Calu3 (cell line): ENCODE measurements around the gene SAMD4A. TPM values are rescaled to one million over a fixed set of nuclear protein-coding genes. Genes with fewer than 3 reads are reported as not detected.

Experiments
- BruUV-seq: library from RNA; stranded (reverse); fragments of 400-500 nt; replicated peaks from 2 replicates; lab custom pipeline; 2021; lab: Mats Ljungman, UMichigan
- CTCF ChIA-PET: fragments of 300-600 bp; sonication (Branson Sonifier 250); formaldehyde crosslinking; loops from one replicate; lab custom pipeline; 2022; ENCODE audit warnings: antibody characterized with exemption; lab: Charles Lee
- DNase-seq: peaks from one replicate; pipeline ENCODE4 v3.0.0; 2022
- H3K27ac Mint-ChIP-seq: one replicate; pipeline ENCODE4 v1.8.0; 2022; ENCODE audit warnings: mixed read lengths; ENCODE audit not compliant: unreplicated experiment
- H3K27me3 Mint-ChIP-seq: one replicate; pipeline ENCODE4 v1.8.0; 2022; ENCODE audit warnings: mixed read lengths; ENCODE audit not compliant: unreplicated experiment
- H3K36me3 Mint-ChIP-seq: one replicate; pipeline ENCODE4 v1.8.0; 2022; ENCODE audit warnings: mild to moderate bottlenecking, moderate library complexity, mixed read lengths; ENCODE audit not compliant: insufficient read depth, unreplicated experiment
- H3K4me1 Mint-ChIP-seq: one replicate; pipeline ENCODE4 v1.8.0; 2022; ENCODE audit warnings: mild to moderate bottlenecking, low read depth, mixed read lengths; ENCODE audit not compliant: unreplicated experiment
- H3K4me3 Mint-ChIP-seq: one replicate; pipeline ENCODE4 v1.8.0; 2022; ENCODE audit warnings: mild to moderate bottlenecking, low read depth, moderate library complexity, mixed read lengths; ENCODE audit not compliant: unreplicated experiment
- H3K9me3 Mint-ChIP-seq: one replicate; pipeline ENCODE4 v1.8.0; 2022; ENCODE audit warnings: low read depth, mixed read lengths; ENCODE audit not compliant: unreplicated experiment
- intact Hi-C: fragments of 100-400 bp; cut with micrococcal nuclease; formaldehyde crosslinking; loops from one replicate; pipeline ENCODE4 v1.10.0; 2022; ENCODE audit not compliant: unreplicated experiment
- total RNA-seq: library from RNA; stranded (reverse); gene quantifications from 2 replicates; pipeline ENCODE4 v1.2.3, GENCODE V29; 2022
- TF ChIP-seq, protein P1 (sequence below): fragments of 200-600 bp; IDR thresholded peaks from one replicate; pipeline ENCODE4 v1.8.0; 2022; ENCODE audit warnings: antibody characterized with exemption; ENCODE audit not compliant: unreplicated experiment

The SAMD4A gene
- total RNA-seq, 1 experiment from 2014 or later: 14.4 TPM

- CTCF ChIA-PET: interaction anchor here (1.0 kb wide), 1 partner anchor 8 kb away, joined by 3 read pairs; no protein-coding TSS in a partner anchor
- intact Hi-C loops: no loop called here
- Mint-ChIP-seq H3K36me3 (no peaks in the 10 kb centered on the region), H3K27me3 (peaks cover 8% of the 10 kb centered on the region), H3K4me3 (no peak overlapping the region), H3K9me3 (peaks cover 3% of the 10 kb centered on the region), H3K27ac (no peak overlapping the region), H3K4me1 (no peaks in the 10 kb centered on the region)
- DNase-seq: no peak
- TF ChIP-seq, protein P1, sequence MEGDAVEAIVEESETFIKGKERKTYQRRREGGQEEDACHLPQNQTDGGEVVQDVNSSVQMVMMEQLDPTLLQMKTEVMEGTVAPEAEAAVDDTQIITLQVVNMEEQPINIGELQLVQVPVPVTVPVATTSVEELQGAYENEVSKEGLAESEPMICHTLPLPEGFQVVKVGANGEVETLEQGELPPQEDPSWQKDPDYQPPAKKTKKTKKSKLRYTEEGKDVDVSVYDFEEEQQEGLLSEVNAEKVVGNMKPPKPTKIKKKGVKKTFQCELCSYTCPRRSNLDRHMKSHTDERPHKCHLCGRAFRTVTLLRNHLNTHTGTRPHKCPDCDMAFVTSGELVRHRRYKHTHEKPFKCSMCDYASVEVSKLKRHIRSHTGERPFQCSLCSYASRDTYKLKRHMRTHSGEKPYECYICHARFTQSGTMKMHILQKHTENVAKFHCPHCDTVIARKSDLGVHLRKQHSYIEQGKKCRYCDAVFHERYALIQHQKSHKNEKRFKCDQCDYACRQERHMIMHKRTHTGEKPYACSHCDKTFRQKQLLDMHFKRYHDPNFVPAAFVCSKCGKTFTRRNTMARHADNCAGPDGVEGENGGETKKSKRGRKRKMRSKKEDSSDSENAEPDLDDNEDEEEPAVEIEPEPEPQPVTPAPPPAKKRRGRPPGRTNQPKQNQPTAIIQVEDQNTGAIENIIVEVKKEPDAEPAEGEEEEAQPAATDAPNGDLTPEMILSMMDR: no peak
- no TSS peak for BruUV-seq
These were observed 227.9 kb downstream of the SAMD4A start for GRCh38 chr14:54794796-54795195.

DNA sequence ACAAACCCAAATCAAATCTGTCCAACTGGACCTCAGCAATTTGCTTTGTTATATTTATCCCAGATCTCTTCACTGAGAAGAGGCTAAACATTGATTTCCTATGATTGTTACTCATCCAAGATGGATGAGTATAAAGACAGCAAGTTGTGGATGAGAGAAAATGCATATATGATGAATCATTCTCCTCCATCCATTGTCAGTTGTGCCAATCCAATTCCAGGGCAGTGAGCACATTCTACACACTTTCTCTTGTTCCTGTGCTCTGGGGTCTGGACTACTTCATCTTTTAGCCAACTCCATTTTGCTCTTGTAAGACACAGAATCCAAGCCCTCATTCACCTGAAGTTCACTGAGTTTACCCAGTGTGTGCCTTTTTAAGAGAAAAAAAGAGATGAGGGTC is 230.0 kb downstream of the SAMD4A start:
- Mint-ChIP-seq H3K9me3 (peaks cover 3% of the 10 kb centered on the region), H3K36me3 (no peaks in the 10 kb centered on the region), H3K27me3 (peaks cover 29% of the 10 kb centered on the region), H3K27ac (no peak overlapping the region), H3K4me1 (no peaks in the 10 kb centered on the region), H3K4me3 (no peak overlapping the region)
- no TSS peak for BruUV-seq
- CTCF ChIA-PET: no interaction called here
- intact Hi-C loops: no loop called here
- TF ChIP-seq, protein P1: no peak
- no peak for DNase-seq

- TF ChIP-seq, protein P1: no peak
- no peak for DNase-seq
- intact Hi-C loops: no loop called here
- Mint-ChIP-seq H3K27ac (no peak overlapping the region), H3K9me3 (peaks cover 3% of the 10 kb centered on the region), H3K4me3 (no peak overlapping the region), H3K4me1 (no peaks in the 10 kb centered on the region), H3K27me3 (peaks cover 35% of the 10 kb centered on the region), H3K36me3 (no peaks in the 10 kb centered on the region)
- no TSS peak for BruUV-seq
- CTCF ChIA-PET: no interaction called here
These were observed 230.6 kb downstream of the SAMD4A start for GRCh38 chr14:54797556-54797955.

DNA sequence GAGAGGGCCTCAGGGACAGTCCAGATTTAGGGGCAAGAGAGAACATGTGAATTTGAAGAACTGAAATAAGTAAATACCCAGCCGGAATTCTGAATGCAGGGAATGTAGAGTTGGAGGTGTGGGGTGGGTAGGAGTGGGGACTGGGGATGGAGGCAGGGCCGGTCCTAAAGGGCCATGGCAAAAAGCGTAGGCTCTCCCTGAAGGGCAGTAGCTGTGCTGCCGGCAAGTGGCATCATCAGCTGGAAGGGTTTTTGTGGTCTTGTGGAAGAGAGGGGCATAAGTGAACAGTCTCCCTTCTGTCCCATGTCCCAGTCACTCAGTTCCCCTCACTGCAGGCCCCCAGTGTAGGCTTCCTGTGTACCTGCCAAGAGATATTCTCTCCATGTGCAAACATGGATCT is 231.1 kb downstream of the SAMD4A start:
- BruUV-seq: no TSS peak
- Mint-ChIP-seq H3K4me1 (no peaks in the 10 kb centered on the region), H3K36me3 (no peaks in the 10 kb centered on the region), H3K4me3 (no peak overlapping the region), H3K27ac (no peak overlapping the region), H3K9me3 (peaks cover 3% of the 10 kb centered on the region), H3K27me3 (peaks cover 36% of the 10 kb centered on the region)
- no peak for DNase-seq
- intact Hi-C loops: no loop called here
- CTCF ChIA-PET: no interaction called here
- TF ChIP-seq, protein P1: no peak
